Esophagus squamous epithelium (tissue), 4 donors: ENCODE results near the gene OSBPL9.

Experiments used
- CTCF ChIP-seq, 6 experiments: fragments of 450-650 bp in 4 of 6; fragments of 200-600 bp in 2 of 6; sonication (generic) in 2 of 6; IDR thresholded peaks; one replicate each; pipeline ENCODE4 v1.5.1; 2016 to 2019; ENCODE audit warnings: antibody characterized with exemption in 6 of 6, mild to moderate bottlenecking in 4 of 6, moderate library complexity in 4 of 6
- POLR2A ChIP-seq, 4 donors: fragments of 450-650 bp; IDR thresholded peaks; one replicate each; pipeline ENCODE4 v1.6.1; 2017; ENCODE audit warnings: antibody characterized with exemption in 4 of 4, mild to moderate bottlenecking in 4 of 4, moderate library complexity in 3 of 4

GRCh38 chr1:51735746-51736254 is 118.9 kb downstream of the OSBPL9 start:
- TF ChIP-seq POLR2A (IDR thresholded peaks at IDR 0.05), result no peak
- no peak for TF ChIP-seq CTCF (IDR thresholded peaks at IDR 0.05)
